ENCODE data around the gene EGFR.

Gene EGFR

DNA sequence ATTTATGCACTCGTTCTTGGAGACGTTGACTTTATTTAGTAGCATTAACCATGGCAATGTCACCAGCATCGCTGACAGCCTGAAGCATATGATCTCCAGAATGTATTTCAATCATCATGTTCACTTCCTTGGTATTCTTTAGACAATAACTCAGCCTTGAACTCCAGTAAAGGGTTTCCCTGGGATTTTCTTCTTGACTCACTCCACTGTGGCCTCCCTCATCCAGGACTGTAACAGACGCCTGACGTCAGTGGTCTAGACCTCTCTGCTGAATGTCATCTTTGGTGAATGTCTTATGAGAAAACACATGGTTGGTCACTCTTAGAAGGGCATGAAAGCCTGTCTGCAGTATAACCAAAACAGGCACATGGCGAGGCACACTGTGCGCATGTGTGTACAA, 64.4 kb downstream of the EGFR start:
- no peak for FAIRE-seq

DNA sequence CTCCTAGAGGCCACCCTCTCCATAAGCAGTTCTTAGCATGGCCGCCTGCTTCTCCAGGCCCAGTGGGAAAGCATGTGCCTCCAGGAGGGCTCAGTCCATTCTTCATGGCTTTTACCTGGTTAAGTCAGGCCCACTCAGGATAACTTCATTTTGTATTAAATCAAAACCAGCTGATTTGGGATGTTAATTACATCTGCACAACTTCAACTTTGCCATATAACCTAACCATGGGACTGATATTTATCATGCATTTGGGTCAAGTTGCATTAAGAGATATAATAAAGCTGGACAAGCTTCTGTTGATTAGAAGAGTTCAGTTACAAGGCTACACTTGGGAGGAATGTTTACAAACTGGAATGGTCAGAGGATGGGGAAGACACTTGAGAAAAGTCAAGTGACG, 65.5 kb downstream of the EGFR start:
- no peak for FAIRE-seq

DNA sequence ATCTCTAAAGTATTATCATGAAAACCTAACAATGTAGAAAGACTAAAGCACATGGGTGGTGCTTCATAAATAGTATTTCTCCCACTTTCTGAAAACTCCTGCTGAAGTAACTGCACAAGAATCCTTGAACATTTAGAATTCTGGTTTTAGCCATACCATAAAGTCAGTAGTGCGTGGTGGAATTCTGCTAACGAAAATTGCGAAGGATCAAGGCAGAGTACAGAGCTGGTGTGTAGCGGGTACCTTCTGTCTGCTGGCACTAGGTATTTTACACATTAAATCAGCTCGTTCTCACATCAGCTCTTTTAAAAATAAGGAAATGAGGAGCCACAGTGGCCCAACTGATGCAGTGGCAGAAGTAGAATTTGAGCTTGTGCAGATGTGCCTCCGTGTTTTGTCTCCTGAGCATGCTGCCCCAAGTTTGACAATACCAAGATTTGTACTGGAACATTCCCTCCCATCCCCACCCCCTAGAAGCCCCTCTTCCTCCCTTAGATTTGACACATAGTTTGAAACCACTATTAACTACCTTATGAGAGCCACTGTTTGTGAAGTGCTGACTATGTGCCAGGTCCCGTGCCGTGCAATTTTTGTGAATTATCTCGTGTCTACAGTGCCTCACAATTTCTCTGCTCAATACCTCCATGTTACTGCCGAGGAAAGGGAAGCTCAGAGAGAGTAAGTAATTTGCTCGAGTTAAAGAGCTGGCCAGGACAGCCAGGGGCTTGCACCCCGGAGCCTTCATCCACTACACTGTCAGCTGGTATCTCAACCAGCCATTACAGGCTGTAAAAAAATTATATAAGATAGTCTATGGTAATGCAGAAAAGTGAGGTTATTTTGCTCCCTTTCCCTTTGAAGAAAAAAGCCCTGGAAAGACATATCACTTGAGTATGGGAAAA, 66.9 kb downstream of the EGFR start:
- FAIRE-seq, result no peak

DNA sequence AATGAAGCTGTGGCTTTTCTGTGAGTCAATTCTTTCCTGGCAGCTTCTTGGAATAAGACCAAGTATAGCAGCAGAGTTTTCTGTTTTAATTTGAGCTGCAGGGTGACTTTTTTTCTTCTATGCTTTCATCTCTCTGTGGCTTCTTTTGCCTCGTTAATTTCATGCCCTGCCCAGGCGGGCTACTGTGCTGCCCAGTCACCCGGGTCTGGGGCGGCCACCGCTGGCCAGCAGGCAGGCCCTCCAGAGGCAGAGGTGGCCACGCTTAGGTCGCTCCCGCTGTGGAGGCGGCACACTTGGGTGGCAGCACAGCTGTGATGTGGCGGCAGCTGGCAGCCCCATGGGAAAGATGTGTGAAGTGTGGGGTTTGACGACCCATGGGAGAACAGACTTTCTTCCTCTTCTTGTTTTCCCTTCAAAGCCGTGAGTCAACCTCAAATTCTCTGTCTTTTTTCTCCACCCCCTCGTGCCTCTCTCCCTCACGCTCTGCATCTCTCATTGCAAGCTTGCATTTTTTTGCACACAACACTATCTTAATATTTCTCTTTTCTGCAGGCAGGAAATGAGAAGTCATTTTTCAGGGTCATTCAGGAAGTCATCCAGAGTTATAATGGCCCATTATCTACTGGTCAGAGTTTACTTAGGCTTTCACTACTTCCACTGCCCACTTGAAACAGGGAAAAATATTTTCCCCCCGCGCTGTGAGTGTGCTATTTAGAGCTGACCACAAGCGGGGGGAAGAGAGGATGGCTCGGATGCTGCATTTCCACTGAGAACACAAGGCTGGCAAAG, 67.8 kb downstream of the EGFR start:
- no peak for FAIRE-seq

DNA sequence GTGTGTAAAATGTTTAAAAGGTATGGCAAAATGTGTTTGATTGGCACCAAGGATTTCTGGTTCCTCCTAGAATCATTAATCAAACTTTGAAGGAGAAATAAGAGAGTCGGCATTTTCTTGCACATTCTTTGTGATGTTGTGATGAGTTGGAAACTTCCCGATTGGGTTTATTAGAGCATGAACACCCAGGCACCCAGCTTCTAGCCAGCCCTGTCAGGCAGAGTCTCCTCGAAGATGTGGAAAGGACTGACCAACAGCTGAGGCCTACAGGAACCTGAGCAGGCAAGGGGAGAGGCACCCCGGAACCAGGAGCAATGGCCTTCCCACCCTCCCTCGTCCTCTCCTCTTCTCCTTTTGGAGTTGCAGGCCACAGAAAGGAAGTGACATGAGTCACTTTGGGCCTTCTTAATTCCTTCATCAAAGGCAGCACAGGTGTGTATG, 68.7 kb downstream of the EGFR start:
- no peak for FAIRE-seq

DNA sequence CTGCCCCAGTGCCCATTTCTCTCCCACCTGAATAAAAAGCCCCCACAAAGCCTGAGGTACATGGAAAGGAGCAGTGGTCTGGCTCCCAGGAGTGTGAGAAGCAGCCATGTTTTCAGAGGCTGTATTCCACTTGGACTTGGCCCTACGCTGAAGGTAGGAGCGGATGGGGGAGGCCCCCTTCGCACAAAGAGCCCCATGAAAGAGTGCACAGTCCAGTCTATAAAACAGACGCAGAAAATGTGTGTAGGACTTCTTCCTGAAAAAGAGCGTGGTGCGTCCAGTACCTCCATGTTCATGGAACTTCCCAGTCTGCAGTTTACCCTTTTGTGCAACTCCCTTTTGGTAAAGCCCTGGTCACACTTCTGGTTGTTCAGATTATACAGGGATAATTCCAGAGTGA, 69.3 kb downstream of the EGFR start:
- FAIRE-seq, result no peak

DNA sequence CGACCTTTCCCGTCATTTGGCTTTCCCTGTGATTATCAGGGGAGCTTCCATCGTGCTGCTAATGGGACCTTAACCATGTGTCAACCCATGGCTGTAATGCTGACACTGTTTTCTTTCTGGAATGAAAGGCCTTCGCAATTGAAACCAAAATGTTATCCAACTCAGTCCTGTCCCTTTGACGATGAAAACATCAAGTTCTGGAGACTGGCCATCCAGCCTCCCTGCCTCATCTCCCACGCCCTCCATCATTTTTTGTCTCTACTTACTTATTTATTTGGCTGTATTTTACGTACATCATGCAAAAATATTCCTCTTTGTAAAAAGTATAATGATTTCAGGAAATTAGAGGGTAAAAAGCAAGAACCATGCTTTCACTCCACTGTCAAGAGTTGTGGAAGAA, 69.8 kb downstream of the EGFR start:
- no peak for FAIRE-seq

DNA sequence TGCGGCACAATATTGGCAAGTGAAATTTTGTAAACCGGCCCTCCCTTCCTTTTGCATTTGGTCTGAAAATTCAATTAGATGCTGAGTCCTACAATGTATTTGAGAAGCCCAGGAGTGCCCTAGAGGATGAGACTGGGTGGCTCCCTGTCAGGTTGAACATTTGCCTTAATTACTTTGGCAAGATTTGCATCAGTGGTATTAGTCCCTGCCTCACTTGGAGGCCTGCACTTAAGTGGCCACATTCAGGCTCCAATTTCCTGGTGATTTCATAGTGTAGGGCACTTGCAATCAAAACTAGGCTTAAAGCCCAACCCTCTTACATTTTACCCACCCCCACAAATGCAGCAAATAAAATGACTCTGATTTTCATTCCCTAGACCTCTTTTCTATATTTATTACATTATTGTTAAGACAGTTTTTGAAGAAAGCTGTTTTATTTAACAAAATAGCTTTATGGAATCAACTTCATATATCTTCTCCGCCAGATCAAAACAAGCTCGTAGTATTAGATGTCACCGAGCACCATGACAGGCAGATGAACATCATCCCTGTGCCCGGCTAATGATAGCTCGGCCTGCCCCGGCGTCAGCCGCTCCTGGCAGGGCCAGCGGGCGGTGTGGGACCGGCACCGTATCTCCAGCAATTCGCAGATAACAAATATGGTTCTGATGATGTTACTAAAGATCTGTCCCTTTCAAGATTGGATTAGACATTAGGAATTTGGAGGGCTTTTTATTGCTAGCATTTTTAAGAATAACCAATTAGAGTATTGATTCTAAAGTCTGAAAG, 73.6 kb downstream of the EGFR start:
- no peak for FAIRE-seq

DNA sequence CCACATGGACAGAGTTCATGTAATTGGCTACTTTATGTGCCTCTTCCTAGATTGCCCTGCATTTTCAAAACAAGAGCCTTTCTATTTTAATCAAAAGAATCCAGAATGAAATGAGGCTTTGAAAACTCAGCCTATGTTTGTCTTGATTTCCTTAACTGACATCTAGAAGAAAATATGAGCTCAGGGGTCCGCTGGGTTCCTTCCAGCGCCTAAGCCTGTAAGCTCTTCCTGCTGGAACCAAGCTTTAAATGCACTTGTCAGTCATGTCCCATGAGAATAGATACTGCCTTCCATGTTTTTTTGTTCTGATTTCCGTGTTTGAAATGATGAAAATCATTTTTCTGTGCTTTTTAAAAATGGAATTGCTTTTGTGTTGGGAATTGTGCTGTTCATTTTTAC, 74.2 kb downstream of the EGFR start:
- FAIRE-seq, result no peak

DNA sequence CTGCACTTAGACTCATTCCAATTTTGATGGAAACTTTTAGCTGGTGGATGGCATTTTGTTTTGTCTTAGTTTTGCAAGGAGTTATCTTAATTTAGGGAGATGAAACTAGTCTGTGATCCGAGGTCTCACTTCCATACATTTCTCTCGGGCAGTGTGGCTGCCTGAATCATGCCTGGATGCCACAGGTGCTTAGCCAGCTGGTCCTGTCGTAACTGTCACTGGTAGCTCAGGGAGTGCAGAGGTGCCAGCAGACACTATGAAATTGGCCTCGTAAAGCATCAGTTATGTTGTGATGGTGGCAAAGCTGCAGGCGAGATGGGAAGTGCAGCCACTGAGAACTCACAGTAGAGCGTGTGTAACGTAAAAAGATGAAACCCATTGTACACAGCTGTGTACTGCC, 74.9 kb downstream of the EGFR start:
- no peak for FAIRE-seq

DNA sequence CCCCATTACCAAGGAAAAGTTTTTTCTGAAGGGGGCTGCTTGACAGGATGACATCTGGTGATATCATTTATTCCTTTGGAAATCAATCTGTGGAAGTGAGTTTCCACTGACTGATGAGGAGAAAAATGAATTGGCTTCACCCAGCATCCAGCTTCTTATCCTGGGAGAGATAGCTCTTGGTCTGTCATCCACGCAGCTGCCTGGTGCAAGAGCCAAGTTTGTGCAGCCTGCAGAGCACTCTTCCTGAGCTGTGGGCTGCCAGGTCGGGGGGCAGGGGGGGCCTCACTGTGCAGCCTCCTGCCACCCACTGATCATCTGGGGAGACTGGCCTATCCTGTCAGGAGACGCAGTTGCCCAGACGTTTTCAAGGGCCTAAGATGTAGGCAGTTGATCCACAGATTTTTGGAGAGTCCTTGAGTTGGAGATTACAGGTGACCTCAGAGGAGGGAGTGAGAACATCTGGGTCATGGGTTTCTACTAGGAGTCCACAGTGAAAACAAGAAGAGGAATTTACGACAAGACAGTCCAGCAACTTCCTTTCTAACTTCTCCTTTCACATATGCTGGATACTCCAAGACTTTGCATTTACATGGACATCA, 75.4 kb downstream of the EGFR start:
- no peak for FAIRE-seq

DNA sequence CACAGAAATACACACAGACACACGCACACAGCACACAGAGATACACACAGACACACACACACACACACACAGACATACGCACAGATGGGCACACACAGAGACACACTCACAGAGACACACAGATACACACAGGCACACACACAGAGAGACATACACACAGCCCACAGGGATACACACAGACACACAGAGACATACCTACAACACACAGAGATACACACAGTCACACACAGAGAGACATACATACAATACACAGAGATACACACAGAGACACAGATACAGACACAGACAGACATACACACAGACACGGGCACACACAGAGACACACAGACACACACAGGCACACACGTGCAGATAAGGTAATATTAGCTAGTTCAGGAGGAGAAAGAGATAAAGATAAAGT, 76.9 kb downstream of the EGFR start:
- no peak for FAIRE-seq

DNA sequence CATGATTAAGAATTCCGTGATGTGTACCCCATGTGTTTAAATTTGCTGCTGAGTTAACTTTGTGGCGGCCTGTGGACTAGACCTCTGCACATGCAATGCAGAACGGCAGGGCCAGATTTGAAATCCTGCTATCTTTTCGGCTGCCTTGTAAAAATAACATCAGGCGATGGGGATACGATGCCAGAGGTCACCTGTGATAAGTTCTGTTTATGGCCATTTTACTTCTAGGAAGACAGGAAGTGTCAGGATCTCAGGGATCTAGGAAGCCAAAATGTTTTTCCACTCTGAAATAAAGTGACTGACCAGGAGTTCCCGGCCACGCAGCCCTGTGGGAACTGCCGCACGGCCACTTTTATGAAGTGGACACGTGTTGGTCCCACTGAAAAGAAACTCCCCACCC, 77.5 kb downstream of the EGFR start:
- no peak for FAIRE-seq

DNA sequence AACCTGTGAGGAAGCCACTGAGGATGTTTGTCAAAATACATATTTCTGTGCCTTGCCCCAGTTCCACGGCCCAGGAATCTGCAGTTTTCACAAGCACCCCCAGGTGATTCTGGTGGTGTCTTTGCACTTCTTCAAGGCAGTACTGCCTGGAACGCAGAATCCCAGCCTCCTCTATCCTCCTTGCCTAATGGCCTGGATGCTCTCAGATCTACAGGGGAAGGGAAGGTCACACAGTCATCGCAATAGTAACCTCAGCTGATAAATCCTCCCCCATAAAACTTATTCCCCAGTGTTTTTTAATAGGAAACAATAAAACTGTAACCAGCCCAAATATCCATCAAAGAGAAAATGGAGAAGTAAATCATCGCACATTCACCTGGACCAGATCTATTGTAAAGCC, 78.3 kb downstream of the EGFR start:
- no peak for FAIRE-seq

DNA sequence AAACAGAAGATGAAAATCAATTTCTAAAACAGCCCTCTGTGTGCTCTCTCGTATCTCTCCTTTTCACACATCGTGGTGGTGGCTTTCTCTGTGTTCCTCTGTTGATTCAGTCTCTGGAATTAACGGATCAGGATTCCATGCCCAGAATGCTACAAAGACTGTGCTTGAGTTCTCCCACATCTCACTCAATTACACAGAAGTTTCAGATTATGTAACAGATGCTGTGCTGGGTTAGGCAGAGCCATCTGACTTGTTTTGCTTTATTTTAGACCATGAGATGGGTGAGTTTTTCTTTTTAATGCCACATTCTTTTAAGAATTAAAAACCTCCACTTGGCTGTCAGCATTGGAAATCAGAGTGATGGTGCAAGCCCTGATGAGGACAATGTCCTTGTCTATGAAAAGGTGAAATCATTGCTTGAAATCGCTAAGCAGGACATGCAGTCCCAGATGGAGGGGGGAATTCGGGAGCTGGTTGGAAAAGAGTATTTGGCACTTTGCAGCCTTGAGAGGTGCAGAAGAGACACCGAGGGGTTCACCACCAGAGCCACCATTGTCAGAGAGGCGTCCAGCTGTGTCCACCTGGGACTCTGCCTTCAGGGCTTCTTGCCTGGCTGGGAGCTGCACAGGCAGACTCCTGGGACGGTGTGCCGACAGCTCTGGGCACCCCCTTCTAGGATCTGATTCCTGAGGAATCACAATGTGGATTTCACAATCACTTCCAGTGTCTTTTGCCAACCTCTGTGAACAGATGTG, 80.4 kb downstream of the EGFR start:
- no peak for FAIRE-seq

DNA sequence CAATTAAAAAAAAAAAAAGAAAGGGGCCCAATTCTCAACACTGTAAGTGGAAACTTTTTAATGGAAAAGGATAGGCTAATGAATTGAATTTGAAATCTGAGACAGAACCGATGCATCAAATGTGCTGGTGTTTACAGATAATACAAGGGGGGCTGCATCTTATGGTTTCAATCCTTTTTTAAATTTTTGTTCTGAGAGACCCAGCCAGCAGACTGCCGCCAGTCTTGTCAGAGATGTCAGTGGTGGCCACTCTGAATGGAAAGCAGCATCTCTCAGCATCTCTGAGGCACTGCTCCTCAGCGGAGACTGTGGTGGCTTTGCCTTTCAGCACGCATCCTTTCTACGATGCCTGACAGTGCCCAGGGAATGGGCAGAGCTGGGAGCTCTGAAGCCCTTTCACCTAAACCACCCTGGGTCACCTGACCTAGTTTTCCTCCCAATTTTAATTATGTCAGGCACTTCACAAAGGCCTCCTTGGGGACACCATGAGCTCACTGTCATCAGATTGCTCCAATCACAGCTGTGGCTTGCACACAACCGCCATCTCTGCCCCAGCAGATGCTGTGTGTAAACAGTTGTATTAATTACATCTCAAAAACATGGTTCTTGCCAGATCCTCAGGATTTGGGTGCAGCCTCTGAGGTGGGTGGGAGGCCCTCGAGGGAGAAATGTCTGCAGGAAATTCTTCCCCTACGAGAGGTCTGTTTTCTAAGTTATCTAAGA, 81.2 kb downstream of the EGFR start:
- no peak for FAIRE-seq

DNA sequence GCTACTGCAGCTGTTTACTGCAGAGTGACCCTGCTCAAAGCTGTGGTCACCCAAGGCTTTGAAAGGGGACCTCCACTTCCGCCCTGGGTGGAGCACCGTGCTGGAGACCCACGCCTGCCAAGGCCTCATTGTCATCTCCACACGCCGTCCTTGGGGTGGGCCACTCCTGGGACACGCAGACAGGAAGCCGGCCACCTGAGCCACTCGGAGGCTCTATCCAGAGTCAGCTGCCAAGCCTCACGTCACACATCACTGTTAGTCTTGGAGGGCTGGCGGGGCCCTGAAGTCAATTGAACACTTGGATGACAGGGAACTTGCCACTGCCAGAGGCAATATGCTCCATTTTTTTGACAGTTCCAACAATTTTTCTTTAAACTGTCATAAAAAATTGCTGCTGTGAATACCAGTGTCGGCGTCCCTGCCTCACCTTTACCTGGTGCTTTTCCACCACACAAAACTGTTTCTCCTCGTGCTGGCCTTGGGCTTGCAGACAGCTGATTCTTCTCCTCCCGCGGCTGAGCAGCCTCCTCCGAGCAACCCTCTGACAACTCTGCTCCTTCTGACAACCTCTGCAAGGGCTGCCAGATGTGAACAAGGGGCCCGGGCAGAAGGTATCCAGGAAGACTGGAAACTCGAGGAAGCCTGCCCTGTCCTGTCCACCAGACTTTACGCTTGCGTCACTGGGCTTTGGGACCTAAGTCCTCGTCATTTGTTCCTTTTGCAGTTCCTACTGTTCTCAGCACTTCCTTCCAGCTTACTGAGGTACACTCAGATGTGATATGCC, 81.9 kb downstream of the EGFR start:
- FAIRE-seq, result no peak

DNA sequence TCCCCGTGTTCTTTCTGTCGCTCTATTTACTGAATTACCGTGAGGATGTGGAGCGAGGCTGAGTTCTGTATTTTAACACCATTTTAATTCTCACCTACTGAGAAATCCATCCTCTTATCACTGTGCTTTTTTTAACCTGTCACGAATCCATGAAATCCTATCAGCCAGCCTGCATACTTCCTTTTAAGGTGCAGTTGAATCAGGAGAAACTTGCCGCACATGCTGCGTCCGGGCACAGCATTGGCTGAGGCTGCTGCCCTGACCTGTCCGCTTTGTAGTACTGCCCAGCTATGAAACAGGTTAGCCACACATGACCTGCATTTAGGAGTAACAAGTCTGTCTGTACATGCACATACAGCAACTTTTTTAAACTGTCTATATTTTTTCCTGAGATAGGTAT, 82.5 kb downstream of the EGFR start:
- no peak for FAIRE-seq

DNA sequence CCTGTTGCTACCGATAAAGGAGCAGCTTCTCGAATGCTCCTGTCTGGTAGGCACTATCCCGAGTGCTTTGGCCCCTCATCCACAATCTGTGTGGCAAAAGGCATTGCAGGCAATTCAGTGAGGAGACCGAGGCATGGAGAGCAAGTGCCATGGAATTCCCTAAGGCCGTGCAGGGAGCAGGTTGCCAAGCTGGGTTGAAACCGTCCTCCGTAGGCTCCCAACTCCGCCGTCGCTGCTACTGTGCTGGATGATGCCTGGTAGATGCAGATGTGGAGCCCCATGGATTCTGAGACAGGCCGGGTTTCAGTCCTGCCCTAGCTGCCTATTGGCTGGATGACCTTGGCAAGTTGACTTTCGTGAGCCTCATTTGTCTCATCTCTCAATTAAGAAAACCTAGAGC, 85.3 kb downstream of the EGFR start:
- FAIRE-seq, result no peak

DNA sequence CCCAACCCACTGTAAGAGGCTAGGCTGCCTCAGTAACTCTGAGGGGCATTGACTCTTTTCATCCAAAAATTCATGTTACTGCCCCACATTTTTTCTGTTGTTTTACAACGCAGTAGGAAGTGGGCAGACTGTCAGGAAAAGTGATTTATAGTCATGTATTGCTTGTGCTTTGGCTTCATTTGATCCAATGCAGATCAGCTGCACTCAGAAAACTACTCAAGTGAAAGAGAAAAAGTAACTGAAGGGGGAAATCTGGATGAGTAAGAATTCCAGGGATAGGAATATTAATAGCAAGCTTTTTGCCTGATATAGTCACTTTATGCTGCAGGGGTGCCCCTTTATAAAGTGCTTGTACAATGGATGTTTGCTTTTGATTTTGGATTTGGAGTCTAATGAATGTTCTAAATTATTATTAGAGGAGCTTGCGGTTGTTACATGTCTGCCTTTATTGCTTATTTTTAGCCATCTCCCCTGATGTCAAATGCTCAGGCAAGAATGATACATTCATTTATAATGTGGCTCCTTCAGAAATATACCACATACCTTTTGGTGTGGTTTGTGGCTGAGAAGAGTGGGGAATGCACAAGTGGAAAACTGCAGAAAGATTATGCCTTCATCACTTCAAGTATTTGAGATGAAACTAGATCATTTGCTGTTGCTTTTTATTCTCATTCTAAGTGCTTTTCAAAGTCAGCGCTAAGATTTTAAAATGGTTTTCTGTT, 86.1 kb downstream of the EGFR start:
- no peak for FAIRE-seq

Measured in G401.6 (cell line).